BE2C (cell line): Measurements from ENCODE around the gene CCDC102B.

Experiments used
- DNase-seq: peaks from one replicate; pipeline ENCODE4 v3.0.0-alpha.2; 2020
- H3K27me3 ChIP-seq: fragments of 250-450 bp; sonication (Bioruptor Pico); 2 replicates; pipeline ENCODE4 v1.5.1; 2020; ENCODE audit warnings: mild to moderate bottlenecking
- H3K36me3 ChIP-seq: fragments of 250-450 bp; sonication (Bioruptor Pico); 2 replicates; pipeline ENCODE4 v1.5.1; 2020; ENCODE audit warnings: mild to moderate bottlenecking
- H3K4me1 ChIP-seq: fragments of 250-450 bp; sonication (Bioruptor Pico); 2 replicates; pipeline ENCODE4 v1.5.1; 2020
- H3K4me3 ChIP-seq: 2 replicates; pipeline ENCODE4 v1.5.1; 2011; ENCODE audit warnings: low read depth, low read length
- H3K9me3 ChIP-seq: fragments of 250-450 bp; sonication (Bioruptor Pico); 2 replicates; pipeline ENCODE4 v1.5.1; 2020
- CTCF ChIP-seq: IDR thresholded peaks from 2 replicates; pipeline ENCODE4 v1.5.1; 2012; ENCODE audit warnings: mild to moderate bottlenecking, low read depth, low read length

The CCDC102B gene

GRCh38 chr18:68769461-68769860 lies 28.4 kb upstream of the CCDC102B start:
- no peak for TF ChIP-seq CTCF
- Histone ChIP-seq H3K4me3 (no peak overlapping the region), H3K9me3 (no peaks in the 10 kb centered on the region), H3K4me1 (no peaks in the 10 kb centered on the region), H3K27me3 (no peaks in the 10 kb centered on the region), H3K36me3 (no peaks in the 10 kb centered on the region)
- DNase-seq, result no peak

GRCh38 chr18:68772268-68772667 lies 25.6 kb upstream of the CCDC102B start:
- Histone ChIP-seq H3K4me1 (no peaks in the 10 kb centered on the region), H3K9me3 (no peaks in the 10 kb centered on the region), H3K27me3 (no peaks in the 10 kb centered on the region), H3K36me3 (no peaks in the 10 kb centered on the region), H3K4me3 (no peak overlapping the region)
- TF ChIP-seq CTCF, result no peak
- DNase-seq, result no peak

GRCh38 chr18:68778280-68778886 lies 19.5 kb upstream of the CCDC102B start:
- no peaks in the 10 kb centered on the region for H3K27me3 ChIP-seq
- TF ChIP-seq CTCF, result no peak
- no peaks in the 10 kb centered on the region for H3K4me1 ChIP-seq
- DNase-seq, result no peak
- no peaks in the 10 kb centered on the region for H3K9me3 ChIP-seq
- no peak overlapping the region for H3K4me3 ChIP-seq
- no peaks in the 10 kb centered on the region for H3K36me3 ChIP-seq

GRCh38 chr18:68779169-68779568 lies 18.7 kb upstream of the CCDC102B start:
- Histone ChIP-seq H3K9me3 (no peaks in the 10 kb centered on the region), H3K4me3 (no peak overlapping the region), H3K36me3 (no peaks in the 10 kb centered on the region), H3K27me3 (no peaks in the 10 kb centered on the region), H3K4me1 (no peaks in the 10 kb centered on the region)
- TF ChIP-seq CTCF, result no peak
- DNase-seq, result no peak

- Histone ChIP-seq H3K27me3 (no peaks in the 10 kb centered on the region), H3K4me3 (no peak overlapping the region), H3K36me3 (no peaks in the 10 kb centered on the region), H3K4me1 (no peaks in the 10 kb centered on the region), H3K9me3 (no peaks in the 10 kb centered on the region)
- TF ChIP-seq CTCF, result no peak
- DNase-seq, result no peak
Observed at GRCh38 chr18:68780802-68781635, 16.9 kb upstream of the CCDC102B start.

GRCh38 chr18:68783506-68783905 lies 14.4 kb upstream of the CCDC102B start:
- Histone ChIP-seq H3K27me3 (no peaks in the 10 kb centered on the region), H3K4me1 (no peaks in the 10 kb centered on the region), H3K4me3 (no peak overlapping the region), H3K9me3 (no peaks in the 10 kb centered on the region), H3K36me3 (no peaks in the 10 kb centered on the region)
- no peak for DNase-seq
- no peak for TF ChIP-seq CTCF
